Colon (tissue), 2 donors: ENCODE measurements around the gene OR9Q1.
A peak's percentile ranks its signal among the peaks of the same experiment; 100 is the strongest.
"Not testable (repeated sequence)": the region's sequence is repeated elsewhere in the genome, so short reads cannot be mapped to it uniquely, and the experiment has no call there.

Source experiments
- FAIRE-seq: peaks from 2 replicates; lab custom pipeline; 2012; peaks lifted over from hg19 to GRCh38; lab: Jason Lieb, UNC
- donor health status: control.
- donor health status: control.

The OR9Q1 gene

DNA sequence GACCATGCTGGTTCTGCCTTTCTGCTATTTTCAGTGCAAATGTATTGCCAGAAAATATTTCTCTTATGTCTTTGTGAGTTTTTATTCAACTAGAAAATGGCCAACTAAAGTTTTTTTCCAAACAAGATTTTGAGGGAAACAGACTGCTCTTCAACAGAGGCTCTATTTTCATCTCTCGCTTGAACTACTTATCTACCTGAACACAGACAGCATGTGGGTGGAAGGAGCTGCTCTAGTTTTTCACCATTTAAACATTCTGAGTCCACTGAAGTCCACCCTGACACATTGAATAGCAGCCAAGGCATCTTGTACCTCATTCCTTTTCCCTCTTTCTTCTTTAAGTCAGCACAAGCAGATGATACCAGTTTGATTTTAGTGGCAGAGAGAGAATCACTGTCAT is 111.5 kb downstream of the OR9Q1 start:
- no peak for FAIRE-seq

DNA sequence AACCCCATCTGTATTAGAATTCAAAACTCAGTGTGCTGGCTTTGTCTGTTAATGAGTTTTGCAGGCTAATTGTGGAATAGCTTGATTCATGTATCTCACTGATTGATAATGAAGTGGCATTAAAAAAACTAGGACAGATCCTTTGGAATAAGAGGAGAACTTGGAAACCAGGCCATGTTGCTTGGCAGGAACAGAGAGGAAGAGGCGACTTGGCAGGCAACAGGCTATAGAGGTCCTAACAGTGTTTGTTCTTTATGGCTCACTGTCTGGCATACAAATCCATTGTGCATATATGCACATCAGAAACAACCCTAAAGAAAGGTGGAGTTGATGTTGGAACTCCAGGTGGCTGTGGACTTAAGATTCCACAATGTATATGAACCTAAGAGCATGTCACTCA is 119.1 kb downstream of the OR9Q1 start:
- no peak for FAIRE-seq

DNA sequence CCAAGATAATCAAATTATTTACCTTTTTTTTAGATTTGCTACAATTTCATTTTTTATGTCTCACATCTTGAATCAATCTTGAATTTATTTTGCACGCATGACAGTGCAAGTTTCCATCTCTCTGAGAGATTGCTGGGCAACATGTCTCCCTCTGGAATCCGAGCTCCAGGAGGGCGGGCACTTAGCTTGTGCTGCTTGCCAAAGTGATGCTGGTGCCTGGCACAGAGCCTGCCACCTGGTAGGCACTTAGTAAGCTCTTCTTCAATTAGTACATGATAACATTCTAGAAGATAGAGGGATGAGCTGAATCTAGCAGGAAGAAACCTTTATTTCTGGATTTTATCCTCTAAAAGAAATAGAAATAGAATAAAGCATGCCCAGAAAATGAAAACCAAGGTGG is 129.1 kb downstream of the OR9Q1 start:
- FAIRE-seq: no peak

GRCh38 chr11:58164389-58164788 is 140.7 kb downstream of the OR9Q1 start:
- FAIRE-seq: no peak

DNA sequence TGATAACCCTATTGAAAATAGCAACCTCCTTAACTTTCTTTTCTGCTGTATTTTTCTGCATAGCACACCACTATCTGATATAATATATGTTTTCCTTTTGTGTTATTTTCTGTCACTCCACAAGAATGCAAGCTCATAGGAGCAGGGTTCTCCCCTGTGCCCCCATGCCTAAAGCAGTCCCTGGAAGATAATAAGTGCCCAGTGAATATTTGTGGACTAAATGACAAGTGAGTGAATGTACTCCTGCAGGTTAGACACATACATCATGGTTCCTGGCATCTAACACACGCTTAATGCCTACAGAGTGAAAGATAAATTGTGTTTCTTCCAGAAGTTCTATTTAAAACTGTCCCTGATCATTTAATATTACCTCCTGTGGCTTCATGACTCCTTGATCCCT is 141.3 kb downstream of the OR9Q1 start:
- FAIRE-seq: no peak

GRCh38 chr11:58165504-58166106 is 141.9 kb downstream of the OR9Q1 start:
- FAIRE-seq: no peak

GRCh38 chr11:58177409-58178054 is 153.9 kb downstream of the OR9Q1 start:
- no peak for FAIRE-seq

DNA sequence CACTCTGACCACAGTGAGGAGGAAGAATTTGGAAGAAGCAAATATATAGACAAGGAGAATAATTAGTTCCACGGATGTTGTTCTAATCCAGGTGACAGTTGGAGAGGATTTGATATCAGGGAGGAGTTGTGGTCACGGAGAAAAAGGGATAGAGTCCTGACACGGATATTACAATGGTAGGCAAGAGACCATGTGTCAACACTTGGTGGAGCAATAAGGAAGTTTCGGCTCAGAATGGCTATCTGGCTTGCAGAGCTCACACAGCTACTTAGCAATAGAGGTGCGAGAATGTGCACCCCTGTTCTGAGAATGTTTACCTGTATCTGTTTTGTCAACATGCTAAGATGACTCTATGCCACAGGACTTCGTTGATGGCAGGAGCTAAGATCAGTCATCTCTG is 154.8 kb downstream of the OR9Q1 start:
- FAIRE-seq: no peak

DNA sequence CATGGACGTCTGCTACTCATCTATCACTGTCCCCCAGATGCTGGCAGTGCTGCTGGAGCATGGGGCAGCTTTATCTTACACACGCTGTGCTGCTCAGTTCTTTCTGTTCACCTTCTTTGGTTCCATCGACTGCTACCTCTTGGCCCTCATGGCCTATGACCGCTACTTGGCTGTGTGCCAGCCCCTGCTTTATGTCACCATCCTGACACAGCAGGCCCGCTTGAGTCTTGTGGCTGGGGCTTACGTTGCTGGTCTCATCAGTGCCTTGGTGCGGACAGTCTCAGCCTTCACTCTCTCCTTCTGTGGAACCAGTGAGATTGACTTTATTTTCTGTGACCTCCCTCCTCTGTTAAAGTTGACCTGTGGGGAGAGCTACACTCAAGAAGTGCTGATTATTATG is 156.0 kb downstream of the OR9Q1 start:
- no peak for FAIRE-seq

GRCh38 chr11:58186938-58187337 is 163.3 kb downstream of the OR9Q1 start:
- FAIRE-seq: no peak

DNA sequence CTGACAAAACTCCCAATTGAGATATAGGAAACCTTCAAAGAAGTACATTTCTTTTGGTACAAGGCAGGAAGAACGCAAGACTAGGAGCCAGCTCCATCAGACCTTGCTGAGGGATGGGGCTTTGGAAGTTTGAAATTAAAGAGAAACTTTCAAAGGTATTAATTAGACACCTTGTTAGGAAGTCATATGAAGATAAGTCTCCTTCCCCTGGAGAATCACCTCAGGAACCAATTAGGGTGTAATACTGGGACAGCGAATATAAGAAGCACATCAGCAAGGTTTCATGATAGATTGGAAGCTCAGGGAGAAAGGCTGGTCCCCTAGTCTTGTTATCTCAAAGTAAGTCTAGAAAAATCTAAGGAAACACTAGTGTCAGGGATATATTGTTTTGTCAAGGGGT is 165.1 kb downstream of the OR9Q1 start, which contains the start of gene OR9Q2:
OR9Q2 (plus strand) TSS at position 301 of the 400 bp plus-strand sequence. CDS start 1,421 bp downstream, outside the sequence.
- FAIRE-seq: no peak

DNA sequence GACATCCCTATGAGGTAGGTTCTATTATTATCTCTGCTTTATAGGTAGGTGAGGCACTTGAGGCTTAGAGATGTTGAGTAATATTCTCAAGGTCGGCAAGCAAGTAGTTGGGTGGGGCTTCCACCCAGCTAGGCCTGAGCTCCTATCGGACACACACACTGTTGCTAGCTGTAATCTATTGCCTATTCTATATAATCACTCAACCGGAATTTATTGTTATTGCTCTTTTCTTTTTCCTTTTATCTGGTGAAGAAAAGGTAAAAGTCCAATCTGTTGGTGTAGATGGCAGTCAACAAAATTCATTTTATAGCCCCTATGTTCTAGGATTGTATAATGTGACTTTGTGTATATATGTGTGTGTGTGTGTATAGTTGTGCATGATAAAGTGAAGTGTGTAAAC is 168.5 kb downstream of the OR9Q1 start:
- peak; percentile 95 for FAIRE-seq

DNA sequence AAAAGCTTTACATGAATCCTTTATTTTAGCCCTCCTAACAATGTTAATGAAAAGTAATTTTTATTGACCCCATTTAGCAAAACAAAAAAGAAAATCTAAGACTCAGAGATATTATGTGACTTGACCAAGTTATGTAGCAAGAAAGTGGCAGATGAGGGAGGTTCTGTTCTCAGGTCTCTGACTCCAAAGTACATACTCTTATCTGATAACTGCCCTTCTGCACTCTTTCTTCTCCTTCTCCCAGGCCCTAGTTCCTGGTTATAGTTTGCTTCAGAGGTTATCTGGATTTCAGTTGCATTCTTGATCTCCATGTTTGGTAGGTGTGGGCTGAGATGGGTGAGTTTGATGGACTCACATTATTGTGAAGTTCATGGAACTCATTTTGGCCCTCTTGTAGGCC is 169.7 kb downstream of the OR9Q1 start:
- FAIRE-seq: peak; percentile 69

GRCh38 chr11:58195939-58196338 is 172.3 kb downstream of the OR9Q1 start:
- no peak for FAIRE-seq

- FAIRE-seq: no peak
These were observed 175.6 kb downstream of the OR9Q1 start for GRCh38 chr11:58199271-58199670.

GRCh38 chr11:58204042-58204441 is 180.4 kb downstream of the OR9Q1 start, which contains the start of gene OR1S2:
Gene OR1S2, minus strand, starts transcription at chr11:58204142. Its CDS starts 0 bp downstream, at chr11:58204142.
- FAIRE-seq: no peak

- FAIRE-seq: not testable (repeated sequence)
These were observed 188.7 kb downstream of the OR9Q1 start, which contains the start of gene OR1S1 for GRCh38 chr11:58212420-58212819. Gene OR1S1, plus strand, starts transcription at chr11:58212720.

GRCh38 chr11:58216476-58216875 is 192.8 kb downstream of the OR9Q1 start:
- FAIRE-seq: no peak

- no peak for FAIRE-seq
These were observed 199.0 kb downstream of the OR9Q1 start for GRCh38 chr11:58222721-58223120.

DNA sequence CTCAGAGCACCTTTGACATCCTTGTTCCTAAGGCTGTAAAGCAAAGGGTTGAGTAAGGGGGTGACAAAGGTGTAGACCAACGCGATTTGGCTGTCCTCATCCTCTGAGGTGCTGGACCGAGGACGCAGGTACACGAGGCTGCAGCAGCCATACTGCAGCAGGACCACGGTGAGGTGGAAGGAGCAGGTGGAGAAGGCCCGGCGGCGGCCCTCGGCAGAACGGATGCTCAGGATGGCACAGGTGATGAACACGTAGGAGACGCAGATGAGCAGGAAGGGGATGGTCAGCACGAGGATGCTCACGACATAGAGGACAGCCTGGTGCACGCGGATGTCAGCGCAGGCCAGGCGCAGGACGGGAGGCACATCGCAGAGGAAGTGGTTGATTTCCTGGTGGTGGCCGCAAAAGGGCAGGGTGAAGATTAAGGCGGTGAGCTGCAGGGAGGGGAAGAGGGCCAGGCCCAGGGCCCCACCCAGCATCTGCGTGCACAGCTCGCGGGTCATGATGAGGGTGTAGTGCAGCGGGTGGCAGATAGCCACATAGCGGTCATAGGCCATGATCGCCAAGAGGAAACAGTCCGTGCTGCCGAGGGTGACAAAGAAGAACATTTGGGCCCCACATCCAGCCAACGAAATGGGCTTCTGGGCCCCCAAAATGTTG is 204.4 kb downstream of the OR9Q1 start:
- FAIRE-seq: no peak
